SU-DHL-6 (cell line): ENCODE results near the gene SETD2.
A peak's percentile ranks its signal among the peaks of the same experiment; 100 is the strongest.
"Not testable (repeated sequence)": the region's sequence is repeated elsewhere in the genome, so short reads cannot be mapped to it uniquely, and the experiment has no call there.

Experiments
- H2AFZ ChIP-seq: fragments of 200-600 bp; sonication (generic); 2 replicates; pipeline ENCODE4 v1.6.1; 2014; ENCODE audit warnings: low read depth, mild to moderate bottlenecking, moderate library complexity, mixed read lengths, antibody characterized with exemption, low read length; ENCODE audit not compliant: severe bottlenecking
- H3F3A ChIP-seq: fragments of 200-600 bp; shearing (Covaris generic); 2 replicates; pipeline ENCODE4 v1.6.0; 2016; ENCODE audit warnings: antibody characterized with exemption, mild to moderate bottlenecking; ENCODE audit not compliant: insufficient read depth
- H3K27ac ChIP-seq: fragments of 200-600 bp; sonication (generic); 2 replicates; pipeline ENCODE4 v1.5.1; 2016; ENCODE audit warnings: low read depth, mild to moderate bottlenecking, low read length, moderate library complexity, mixed read lengths
- H3K27me3 ChIP-seq: fragments of 200-600 bp; sonication (generic), shearing (Covaris generic); 2 replicates; pipeline ENCODE4 v1.6.0; 2014; ENCODE audit warnings: mild to moderate bottlenecking, low read length
- H3K36me3 ChIP-seq: fragments of 200-600 bp; sonication (generic); 2 replicates; pipeline ENCODE4 v1.6.1; 2014; ENCODE audit warnings: mild to moderate bottlenecking, low read length, mixed read lengths
- H3K4me2 ChIP-seq: fragments of 300-600, 200-600 bp; shearing (Covaris generic), sonication (generic); 2 replicates; pipeline ENCODE4 v1.6.0; 2014; ENCODE audit warnings: low read length, low read depth, mild to moderate bottlenecking; ENCODE audit not compliant: poor library complexity, severe bottlenecking
- H3K4me3 ChIP-seq: fragments of 200-600 bp; sonication (generic); 2 replicates; pipeline ENCODE4 v1.5.1; 2014; ENCODE audit warnings: antibody characterized with exemption, low read length, mild to moderate bottlenecking, mixed read lengths; ENCODE audit not compliant: insufficient read depth, poor library complexity, severe bottlenecking
- H3K79me2 ChIP-seq: fragments of 200-600 bp; sonication (generic); 2 replicates; pipeline ENCODE4 v1.6.1; 2014; ENCODE audit warnings: mild to moderate bottlenecking, low read length, moderate library complexity; ENCODE audit not compliant: insufficient read depth
- H3K9ac ChIP-seq: fragments of 200-600 bp; sonication (generic); 2 replicates; pipeline ENCODE4 v1.7.0; 2014; ENCODE audit warnings: mild to moderate bottlenecking, low read length
- H3K9me2 ChIP-seq: fragments of 200-600 bp; sonication (generic); replicated peaks from 2 replicates; pipeline ENCODE4 v1.6.1; 2014; ENCODE audit warnings: low read length; ENCODE audit not compliant: insufficient read depth
- H3K9me3 ChIP-seq: fragments of 200-600 bp; sonication (generic); 2 replicates; pipeline ENCODE4 v1.6.1; 2014; ENCODE audit warnings: low read length, mixed read lengths; ENCODE audit not compliant: insufficient read depth
- H4K20me1 ChIP-seq: fragments of 200-600 bp; sonication (generic); 2 replicates; pipeline ENCODE4 v1.6.1; 2014; ENCODE audit warnings: low read depth, mild to moderate bottlenecking, antibody characterized with exemption, low read length, moderate library complexity, mixed read lengths
- EZH2phosphoT487 ChIP-seq: fragments of 200-600 bp; sonication (generic), shearing (Covaris generic); conservative IDR thresholded peaks from 2 replicates; pipeline ENCODE4 v1.6.1; 2018; ENCODE audit warnings: mild to moderate bottlenecking, antibody characterized with exemption, low read length, moderate library complexity, mixed read lengths
- TF ChIP-seq, protein P1 (sequence below): fragments of 200-600 bp; sonication (generic); IDR thresholded peaks from one replicate; pipeline ENCODE4 v1.5.1; 2017; ENCODE audit warnings: antibody characterized with exemption, mild to moderate bottlenecking, low read length, moderate library complexity; ENCODE audit not compliant: insufficient read depth, poor library complexity, severe bottlenecking

The SETD2 gene

DNA sequence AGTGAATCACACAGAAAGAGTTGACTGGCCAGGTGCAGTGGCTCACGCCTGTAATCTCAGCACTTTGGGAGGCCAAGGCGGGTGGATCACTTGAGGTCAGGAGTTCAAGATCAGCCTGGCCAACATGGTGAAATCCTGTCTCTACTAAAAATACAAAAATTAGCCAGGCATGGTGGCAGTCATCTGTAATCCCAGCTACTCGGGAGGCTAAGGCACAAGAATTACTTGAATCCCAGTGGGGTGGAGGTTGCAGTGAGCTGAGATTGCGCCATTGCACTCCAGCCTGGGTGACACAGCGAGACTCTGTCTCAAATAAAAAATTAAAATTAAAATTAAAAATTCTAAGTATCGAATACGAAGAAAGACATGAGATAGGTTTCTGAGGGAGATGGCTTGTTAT, 23.4 kb downstream of the SETD2 start:
- not testable (repeated sequence) for H3K36me3 ChIP-seq, H3K9me3 ChIP-seq, H3K27me3 ChIP-seq, H3K9me2 ChIP-seq, H2AFZ ChIP-seq, H4K20me1 ChIP-seq
- peak overlapping the region; percentile 47; the same call in 1 of the 2 replicates for H3K9ac ChIP-seq
- peaks cover 28% of the 10 kb centered on the region for H3F3A ChIP-seq
- peaks cover 97% of the 10 kb centered on the region for H3K79me2 ChIP-seq
- H3K4me3 ChIP-seq, result peak overlapping the region; percentile 25
- peak overlapping the region; percentile 77 for H3K4me2 ChIP-seq
- H3K27ac ChIP-seq, result peak overlapping the region; percentile 87

DNA sequence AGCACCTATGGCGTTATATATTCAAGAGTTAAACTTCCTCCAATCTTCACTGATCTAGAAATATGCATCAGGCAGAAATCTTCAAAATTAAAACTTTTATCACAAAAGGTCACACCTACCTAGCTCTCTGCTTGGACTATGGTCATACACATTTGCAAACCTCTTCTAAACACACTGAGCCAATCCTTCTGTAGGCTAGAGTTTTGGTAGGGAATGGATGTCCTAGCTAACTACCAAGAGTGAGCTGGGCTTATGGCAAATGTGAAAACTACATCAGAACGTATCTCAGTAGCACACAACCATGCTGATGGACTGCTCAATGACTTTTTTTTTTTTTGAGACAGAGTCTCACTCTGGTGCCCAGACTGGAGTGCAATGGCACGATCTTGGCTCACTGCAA, 29.6 kb downstream of the SETD2 start:
- Histone ChIP-seq H3K9me2 (no peaks in the 10 kb centered on the region), H3K36me3 (no peaks in the 10 kb centered on the region), H3K4me2 (no peak overlapping the region), H3K4me3 (no peak overlapping the region), H3K9ac (no peak overlapping the region), H3K9me3 (no peaks in the 10 kb centered on the region), H2AFZ (no peak overlapping the region), H3K27ac (no peak overlapping the region), H3K79me2 (peaks cover 99% of the 10 kb centered on the region), H4K20me1 (peaks cover 32% of the 10 kb centered on the region), H3K27me3 (no peaks in the 10 kb centered on the region), H3F3A (peaks cover 11% of the 10 kb centered on the region; the same call in 1 of the 2 replicates)
- TF ChIP-seq, protein P1, sequence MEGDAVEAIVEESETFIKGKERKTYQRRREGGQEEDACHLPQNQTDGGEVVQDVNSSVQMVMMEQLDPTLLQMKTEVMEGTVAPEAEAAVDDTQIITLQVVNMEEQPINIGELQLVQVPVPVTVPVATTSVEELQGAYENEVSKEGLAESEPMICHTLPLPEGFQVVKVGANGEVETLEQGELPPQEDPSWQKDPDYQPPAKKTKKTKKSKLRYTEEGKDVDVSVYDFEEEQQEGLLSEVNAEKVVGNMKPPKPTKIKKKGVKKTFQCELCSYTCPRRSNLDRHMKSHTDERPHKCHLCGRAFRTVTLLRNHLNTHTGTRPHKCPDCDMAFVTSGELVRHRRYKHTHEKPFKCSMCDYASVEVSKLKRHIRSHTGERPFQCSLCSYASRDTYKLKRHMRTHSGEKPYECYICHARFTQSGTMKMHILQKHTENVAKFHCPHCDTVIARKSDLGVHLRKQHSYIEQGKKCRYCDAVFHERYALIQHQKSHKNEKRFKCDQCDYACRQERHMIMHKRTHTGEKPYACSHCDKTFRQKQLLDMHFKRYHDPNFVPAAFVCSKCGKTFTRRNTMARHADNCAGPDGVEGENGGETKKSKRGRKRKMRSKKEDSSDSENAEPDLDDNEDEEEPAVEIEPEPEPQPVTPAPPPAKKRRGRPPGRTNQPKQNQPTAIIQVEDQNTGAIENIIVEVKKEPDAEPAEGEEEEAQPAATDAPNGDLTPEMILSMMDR, result no peak
- TF ChIP-seq EZH2phosphoT487, result no peak

DNA sequence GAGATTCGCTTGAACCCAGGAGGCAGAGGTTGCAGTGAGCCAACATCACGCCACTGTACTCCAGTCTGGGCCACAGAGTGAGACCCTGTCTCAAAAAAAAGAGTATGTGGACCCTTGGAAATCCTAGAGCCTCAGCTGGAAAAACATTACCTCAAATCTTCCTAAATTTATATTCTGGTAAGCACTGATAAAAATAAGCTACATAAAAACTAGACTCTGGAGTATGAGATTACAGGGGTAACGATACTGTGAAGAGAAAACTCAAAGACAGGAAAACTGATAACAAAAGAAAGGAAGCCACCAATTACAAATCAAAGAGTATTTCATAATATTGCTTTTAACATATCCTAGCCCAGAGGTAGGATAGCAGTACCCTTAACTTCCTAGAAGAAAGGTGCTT, 30.3 kb downstream of the SETD2 start:
- Histone ChIP-seq H3K27me3 (no peaks in the 10 kb centered on the region), H4K20me1 (peaks cover 36% of the 10 kb centered on the region), H3K4me3 (no peak overlapping the region), H3K4me2 (no peak overlapping the region), H3F3A (peaks cover 11% of the 10 kb centered on the region; the same call in 1 of the 2 replicates), H2AFZ (no peak overlapping the region), H3K9me3 (no peaks in the 10 kb centered on the region), H3K79me2 (peaks cover 99% of the 10 kb centered on the region), H3K9ac (no peak overlapping the region), H3K27ac (no peak overlapping the region), H3K36me3 (no peaks in the 10 kb centered on the region), H3K9me2 (no peaks in the 10 kb centered on the region)
- TF ChIP-seq, protein P1, result no peak
- TF ChIP-seq EZH2phosphoT487, result no peak

DNA sequence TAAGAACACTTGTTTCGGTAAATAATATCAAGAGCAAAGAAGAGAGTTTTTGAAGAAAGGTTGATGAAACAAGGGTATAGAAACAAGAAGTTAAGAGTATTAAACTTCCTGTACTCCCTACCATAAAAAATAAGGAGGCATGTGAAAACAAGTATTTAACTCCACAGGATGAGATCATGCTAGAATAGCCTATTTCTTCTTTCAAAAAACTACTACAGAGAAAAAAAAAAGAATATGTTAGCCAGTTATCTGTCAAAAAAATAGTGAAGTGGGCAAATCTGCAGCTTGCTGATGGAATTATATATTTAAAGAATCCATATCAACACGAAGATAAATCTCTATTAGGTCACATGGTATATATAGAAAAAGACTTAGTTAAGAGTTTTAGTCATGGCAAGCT, 33.4 kb downstream of the SETD2 start:
- Histone ChIP-seq H3K79me2 (peaks cover 100% of the 10 kb centered on the region), H3K9me2 (no peaks in the 10 kb centered on the region), H3K36me3 (no peaks in the 10 kb centered on the region), H3K9me3 (no peaks in the 10 kb centered on the region), H3K4me3 (no peak overlapping the region), H3K4me2 (no peak overlapping the region), H3K27me3 (no peaks in the 10 kb centered on the region), H3K27ac (no peak overlapping the region), H2AFZ (no peak overlapping the region), H3F3A (peaks cover 11% of the 10 kb centered on the region; the same call in 1 of the 2 replicates), H4K20me1 (peaks cover 30% of the 10 kb centered on the region), H3K9ac (no peak overlapping the region)
- TF ChIP-seq, protein P1, result no peak
- TF ChIP-seq EZH2phosphoT487, result no peak
